ENCODE data around the gene SMG6.

Gene SMG6

GRCh38 chr17:2235265-2235664 lies 68.3 kb downstream of the SMG6 start:
- DNase-seq (ENCODE audit: low read depth), result no peak

- no peak for DNase-seq (ENCODE audit: low read depth)
These were observed 70.1 kb downstream of the SMG6 start for GRCh38 chr17:2233441-2233947.

GRCh38 chr17:2232244-2232638 lies 71.3 kb downstream of the SMG6 start:
- no peak for DNase-seq (ENCODE audit: low read depth)

- DNase-seq (ENCODE audit: low read depth), result no peak
These were observed 72.7 kb downstream of the SMG6 start for GRCh38 chr17:2230877-2231276.

- no peak for DNase-seq (ENCODE audit: low read depth)
These were observed 76.4 kb downstream of the SMG6 start for GRCh38 chr17:2227025-2227699.

- DNase-seq (ENCODE audit: low read depth), result no peak
These were observed 80.0 kb downstream of the SMG6 start for GRCh38 chr17:2223617-2223927.

GRCh38 chr17:2222901-2223616 lies 80.5 kb downstream of the SMG6 start:
- peak; percentile 59 for DNase-seq (ENCODE audit: low read depth)

- DNase-seq (ENCODE audit: low read depth), result no peak
These were observed 81.3 kb downstream of the SMG6 start for GRCh38 chr17:2222301-2222700.

- no peak for DNase-seq (ENCODE audit: low read depth)
These were observed 85.2 kb downstream of the SMG6 start for GRCh38 chr17:2218426-2218825.

GRCh38 chr17:2215616-2216364 lies 87.8 kb downstream of the SMG6 start:
- peak; percentile 53 for DNase-seq (ENCODE audit: low read depth)

- no peak for DNase-seq (ENCODE audit: low read depth)
These were observed 88.5 kb downstream of the SMG6 start for GRCh38 chr17:2214929-2215615.

GRCh38 chr17:2214047-2214928 lies 89.3 kb downstream of the SMG6 start:
- DNase-seq (ENCODE audit: low read depth), result no peak

GRCh38 chr17:2213291-2213960 lies 90.2 kb downstream of the SMG6 start:
- no peak for DNase-seq (ENCODE audit: low read depth)

- no peak for DNase-seq (ENCODE audit: low read depth)
These were observed 91.1 kb downstream of the SMG6 start for GRCh38 chr17:2212400-2212981.

GRCh38 chr17:2211661-2212399 lies 91.8 kb downstream of the SMG6 start:
- no peak for DNase-seq (ENCODE audit: low read depth)

- no peak for DNase-seq (ENCODE audit: low read depth)
These were observed 92.9 kb downstream of the SMG6 start for GRCh38 chr17:2210726-2211125.

- no peak for DNase-seq (ENCODE audit: low read depth)
These were observed 95.6 kb downstream of the SMG6 start for GRCh38 chr17:2207815-2208515.

GRCh38 chr17:2204393-2204792 lies 99.2 kb downstream of the SMG6 start:
- DNase-seq (ENCODE audit: low read depth), result no peak

- no peak for DNase-seq (ENCODE audit: low read depth)
These were observed 99.8 kb downstream of the SMG6 start for GRCh38 chr17:2203818-2204217.

Measured in activated gamma-delta T cell treated with anti-CD3 and anti-CD28 coated beads, Interleukin-2, amount 50 U/mL, for 16 hours (primary cell).